ENCODE results near the gene FKBP5. TPM values are rescaled to one million over a fixed set of nuclear protein-coding genes. Genes with fewer than 3 reads are reported as not detected.

Gene FKBP5
- total RNA-seq, 1 donor = 1.3 TPM

- no peak for TF ChIP-seq CTCF (IDR thresholded peaks at IDR 0.05; ENCODE audit: insufficient read depth, low read depth, low read length)
- peak overlapping the region; percentile 97 for H3K4me3 ChIP-seq (ENCODE audit: low read depth, low read length)
- peak; percentile 57 for DNase-seq (ENCODE audit: low read depth)
Measured at GRCh38 chr6:35687658-35688604, 784 bp downstream of the FKBP5 start.

- H3K4me3 ChIP-seq (ENCODE audit: low read depth, low read length) = peak overlapping the region; percentile 97
- no peak for DNase-seq (ENCODE audit: low read depth)
- TF ChIP-seq CTCF (IDR thresholded peaks at IDR 0.05; ENCODE audit: insufficient read depth, low read depth, low read length) = no peak
Measured at GRCh38 chr6:35686873-35687555, 1.7 kb downstream of the FKBP5 start.

- TF ChIP-seq CTCF (IDR thresholded peaks at IDR 0.05; ENCODE audit: insufficient read depth, low read depth, low read length) = no peak
Measured at GRCh38 chr6:35686436-35686835, 2.3 kb downstream of the FKBP5 start.

GRCh38 chr6:35683267-35683666 is 5.4 kb downstream of the FKBP5 start:
- no peak for TF ChIP-seq CTCF (IDR thresholded peaks at IDR 0.05; ENCODE audit: insufficient read depth, low read depth, low read length)
- no peak overlapping the region for H3K4me3 ChIP-seq (ENCODE audit: low read depth, low read length)
- no peak for DNase-seq (ENCODE audit: low read depth)

More at GRCh38 chr6:35686436-35686835, 2.3 kb downstream of the FKBP5 start:
- H3K4me3 ChIP-seq (ENCODE audit: low read depth, low read length) = peak overlapping the region; percentile 97
- no peak for DNase-seq (ENCODE audit: low read depth)

- H3K4me3 ChIP-seq (ENCODE audit: low read depth, low read length) = no peak overlapping the region
- DNase-seq (ENCODE audit: low read depth) = no peak
- TF ChIP-seq CTCF (IDR thresholded peaks at IDR 0.05; ENCODE audit: insufficient read depth, low read depth, low read length) = no peak
Measured at GRCh38 chr6:35681298-35681697, 7.4 kb downstream of the FKBP5 start.

GRCh38 chr6:35679399-35679798 is 9.3 kb downstream of the FKBP5 start:
- TF ChIP-seq CTCF (IDR thresholded peaks at IDR 0.05; ENCODE audit: insufficient read depth, low read depth, low read length) = no peak
- DNase-seq (ENCODE audit: low read depth) = no peak
- no peak overlapping the region for H3K4me3 ChIP-seq (ENCODE audit: low read depth, low read length)
